IPS DF 6.9 (cell line): ENCODE data around the gene MAD2L2.

ENCODE experiments used
- DNase-seq: peaks from one replicate; pipeline ENCODE4 v3.0.0-alpha.2; 2013; ENCODE audit warnings: low read depth, low spot score
- H3K27ac ChIP-seq: one replicate; pipeline ENCODE4 v1.5.1; 2013; ENCODE audit warnings: low read length, control low read depth
- H3K27me3 ChIP-seq: 2 replicates; pipeline ENCODE4 v1.6.1; 2013; ENCODE audit warnings: mild to moderate bottlenecking, low read length; ENCODE audit not compliant: control insufficient read depth, insufficient read depth
- H3K36me3 ChIP-seq: 2 replicates; pipeline ENCODE4 v1.6.1; 2013; ENCODE audit warnings: low read length; ENCODE audit not compliant: control insufficient read depth, insufficient read depth
- H3K4me1 ChIP-seq: 2 replicates; pipeline ENCODE4 v1.6.1; 2013; ENCODE audit warnings: low read length; ENCODE audit not compliant: control insufficient read depth, insufficient read depth
- H3K4me3 ChIP-seq: 2 replicates; pipeline ENCODE4 v1.5.1; 2013; ENCODE audit warnings: mild to moderate bottlenecking, low read length
- H3K9me3 ChIP-seq: 2 replicates; pipeline ENCODE4 v1.6.1; 2013; ENCODE audit warnings: low read length, inconsistent platforms; ENCODE audit not compliant: control insufficient read depth, insufficient read depth
- WGBS: extraction: QIAGEN DNeasy Blood & Tissue Kit; methylation state at CpG from one replicate; pipeline ENCODE4 v1.1.7; 2013; ENCODE audit warnings: mixed read lengths, missing lambda C conversion rate; ENCODE audit not compliant: insufficient read length, insufficient coverage; 5-methylcytosine and 5-hydroxymethylcytosine counted together

The MAD2L2 gene

DNA sequence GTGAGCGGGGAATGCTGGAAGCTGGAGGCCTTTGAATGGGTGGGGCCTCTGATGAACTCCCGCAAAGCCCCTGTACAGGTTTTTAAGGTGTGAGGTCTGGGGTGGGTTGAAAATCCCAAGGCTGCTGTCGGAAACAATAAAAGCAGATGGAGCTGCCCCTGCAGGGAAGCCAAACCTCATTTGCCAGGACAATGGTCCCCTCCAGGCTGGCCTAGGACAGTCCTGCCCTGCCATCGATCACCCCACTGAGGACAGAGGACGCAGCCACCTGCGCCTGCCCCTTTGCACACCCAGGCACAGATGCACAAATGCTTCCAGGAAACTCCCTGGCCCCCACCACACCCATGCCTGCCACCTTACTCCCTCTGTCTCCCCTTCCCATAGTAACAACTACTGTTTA is 14.9 kb upstream of the MAD2L2 start:
- no peaks in the 10 kb centered on the region for H3K9me3 ChIP-seq
- no peak overlapping the region for H3K4me3 ChIP-seq
- H3K27ac ChIP-seq = no peak overlapping the region
- no peaks in the 10 kb centered on the region for H3K36me3 ChIP-seq
- no CpG with 5 or more reads among the region's 6 CpGs for WGBS
- H3K27me3 ChIP-seq = no peaks in the 10 kb centered on the region
- DNase-seq = no peak
- H3K4me1 ChIP-seq = peaks cover 16% of the 10 kb centered on the region

- WGBS = no CpG with 5 or more reads among the region's 5 CpGs
- H3K36me3 ChIP-seq = no peaks in the 10 kb centered on the region
- H3K4me3 ChIP-seq = no peak overlapping the region
- H3K4me1 ChIP-seq = peaks cover 14% of the 10 kb centered on the region
- no peak overlapping the region for H3K27ac ChIP-seq
- no peak for DNase-seq
- H3K9me3 ChIP-seq = no peaks in the 10 kb centered on the region
- no peaks in the 10 kb centered on the region for H3K27me3 ChIP-seq
These were observed 13.0 kb upstream of the MAD2L2 start for GRCh38 chr1:11693917-11694316.

DNA sequence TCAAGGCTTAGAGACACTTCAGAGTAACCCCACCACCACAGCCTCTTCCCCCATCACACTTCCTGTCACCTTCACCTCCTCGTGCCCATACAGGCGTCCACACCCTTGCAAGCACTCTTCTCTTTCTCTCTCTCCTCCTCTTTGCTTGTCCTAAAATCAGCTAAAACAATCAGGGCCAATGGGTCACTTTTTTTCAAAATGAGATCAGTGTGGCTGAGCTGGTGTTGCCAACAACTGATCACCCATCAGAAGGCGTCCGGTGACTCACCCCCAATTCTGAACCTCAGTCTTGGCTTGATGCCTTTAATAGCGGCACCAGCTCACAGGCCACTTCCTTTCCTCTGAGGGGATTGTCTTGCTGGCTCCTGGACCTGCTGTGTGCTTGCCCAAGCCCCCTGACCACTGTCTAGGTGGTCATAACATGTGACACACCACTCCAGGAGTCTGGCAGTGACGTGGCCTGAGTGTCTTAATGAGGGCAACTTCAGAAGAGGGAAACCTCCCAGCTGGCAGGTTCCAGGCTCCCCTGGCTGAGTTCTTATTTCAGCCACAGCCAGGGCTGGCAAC is 12.2 kb upstream of the MAD2L2 start:
- Histone ChIP-seq H3K27me3 (no peaks in the 10 kb centered on the region), H3K27ac (no peak overlapping the region), H3K4me3 (no peak overlapping the region), H3K36me3 (no peaks in the 10 kb centered on the region), H3K9me3 (no peaks in the 10 kb centered on the region), H3K4me1 (peaks cover 16% of the 10 kb centered on the region)
- WGBS = no CpG with 5 or more reads among the region's 6 CpGs
- DNase-seq = no peak

DNA sequence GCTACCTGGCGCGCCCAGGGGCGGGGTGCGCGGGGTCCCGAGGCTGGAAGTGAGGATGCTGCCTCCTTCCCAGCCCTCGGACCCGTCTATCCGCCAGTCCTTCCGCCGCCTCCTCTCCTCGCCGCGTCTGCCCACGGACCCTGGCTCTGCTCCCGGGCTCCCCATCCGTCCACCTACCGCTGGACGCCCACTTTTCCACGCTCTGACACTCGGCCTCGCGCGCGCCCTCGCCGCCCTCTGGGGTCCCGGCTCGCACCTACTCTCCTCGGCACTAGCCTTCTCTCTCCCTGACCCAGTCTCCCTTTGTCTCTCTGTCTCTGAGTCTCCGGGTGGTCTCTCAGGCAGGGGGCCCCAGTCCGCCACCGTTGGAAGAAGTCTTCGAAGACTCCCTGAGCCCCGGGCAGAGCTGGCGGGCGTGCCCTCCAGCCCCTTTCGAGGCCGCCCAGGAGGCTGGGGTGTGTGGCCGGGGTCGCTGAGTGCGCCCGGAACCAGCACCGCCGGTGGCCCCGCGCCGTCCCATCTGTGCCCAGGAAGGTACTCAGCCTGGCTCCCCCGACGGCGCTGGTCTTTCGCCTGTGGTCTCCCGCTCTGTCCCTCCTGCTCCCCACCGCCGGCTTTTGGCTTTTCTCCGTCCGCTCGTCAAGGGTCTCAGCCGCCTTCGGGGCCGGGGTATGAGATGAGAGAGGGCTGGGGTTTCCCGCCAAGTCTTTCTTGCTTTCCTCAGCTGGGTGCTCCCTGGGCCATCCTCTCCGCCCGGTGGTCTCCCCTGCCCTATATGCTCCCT is 11.2 kb upstream of the MAD2L2 start:
- Histone ChIP-seq H3K27me3 (no peaks in the 10 kb centered on the region), H3K4me3 (peak overlapping the region; percentile 98; the same call in 1 of the 2 replicates)
- WGBS = no CpG with 5 or more reads among the region's 64 CpGs

DNA sequence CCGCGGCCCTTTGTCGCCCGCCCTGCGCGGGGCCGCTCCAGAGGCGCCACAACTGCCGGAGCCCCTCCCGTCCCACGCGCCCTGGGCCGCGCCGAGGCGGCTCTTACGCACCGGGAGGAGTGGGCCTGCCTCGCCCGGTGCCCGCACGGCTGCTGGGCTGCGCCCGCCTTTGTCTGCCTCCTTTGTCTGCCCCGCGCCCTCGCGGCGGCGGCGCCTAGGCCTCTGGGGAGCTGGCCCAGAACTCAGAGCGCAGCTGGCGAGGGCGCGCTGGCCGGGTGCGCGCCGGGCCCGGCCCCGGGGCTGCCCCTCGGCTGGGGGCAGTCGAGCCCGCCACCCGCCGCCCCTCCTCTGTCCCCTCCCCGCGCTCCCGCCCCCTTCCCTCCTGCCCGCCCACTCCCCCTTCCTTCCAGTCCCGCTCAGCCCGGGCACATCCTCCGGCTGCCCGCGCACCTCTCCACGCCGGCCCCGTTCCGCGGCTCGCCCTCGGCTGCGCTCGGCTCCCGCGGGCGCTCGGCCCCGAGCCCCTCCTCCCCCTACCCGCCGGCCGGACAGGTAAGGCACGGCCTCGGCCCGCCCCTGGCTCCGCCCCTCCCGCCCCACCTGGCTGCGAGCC is 10.5 kb upstream of the MAD2L2 start, which contains the start of gene DRAXIN:
Gene DRAXIN (plus strand): TSS at position 409 of the 613 bp plus-strand sequence. CDS start 14,549 bp downstream, outside the sequence.
- Histone ChIP-seq H3K9me3 (no peaks in the 10 kb centered on the region), H3K4me3 (peak within 1 kb of the TSS; percentile 98), H3K36me3 (no peaks in the 10 kb centered on the region), H3K27ac (no peak within 1 kb of the TSS), H3K27me3 (no peaks in the 10 kb centered on the region), H3K4me1 (peaks cover 14% of the 10 kb centered on the region)
- DNase-seq = no peak
- no CpG with 5 or more reads among the region's 78 CpGs for WGBS

More for the DNA sequence above, 11.2 kb upstream of the MAD2L2 start:
- H3K36me3 ChIP-seq = no peaks in the 10 kb centered on the region
- no peak for DNase-seq
- peaks cover 14% of the 10 kb centered on the region for H3K4me1 ChIP-seq
- H3K27ac ChIP-seq = no peak overlapping the region
- no peaks in the 10 kb centered on the region for H3K9me3 ChIP-seq

DNA sequence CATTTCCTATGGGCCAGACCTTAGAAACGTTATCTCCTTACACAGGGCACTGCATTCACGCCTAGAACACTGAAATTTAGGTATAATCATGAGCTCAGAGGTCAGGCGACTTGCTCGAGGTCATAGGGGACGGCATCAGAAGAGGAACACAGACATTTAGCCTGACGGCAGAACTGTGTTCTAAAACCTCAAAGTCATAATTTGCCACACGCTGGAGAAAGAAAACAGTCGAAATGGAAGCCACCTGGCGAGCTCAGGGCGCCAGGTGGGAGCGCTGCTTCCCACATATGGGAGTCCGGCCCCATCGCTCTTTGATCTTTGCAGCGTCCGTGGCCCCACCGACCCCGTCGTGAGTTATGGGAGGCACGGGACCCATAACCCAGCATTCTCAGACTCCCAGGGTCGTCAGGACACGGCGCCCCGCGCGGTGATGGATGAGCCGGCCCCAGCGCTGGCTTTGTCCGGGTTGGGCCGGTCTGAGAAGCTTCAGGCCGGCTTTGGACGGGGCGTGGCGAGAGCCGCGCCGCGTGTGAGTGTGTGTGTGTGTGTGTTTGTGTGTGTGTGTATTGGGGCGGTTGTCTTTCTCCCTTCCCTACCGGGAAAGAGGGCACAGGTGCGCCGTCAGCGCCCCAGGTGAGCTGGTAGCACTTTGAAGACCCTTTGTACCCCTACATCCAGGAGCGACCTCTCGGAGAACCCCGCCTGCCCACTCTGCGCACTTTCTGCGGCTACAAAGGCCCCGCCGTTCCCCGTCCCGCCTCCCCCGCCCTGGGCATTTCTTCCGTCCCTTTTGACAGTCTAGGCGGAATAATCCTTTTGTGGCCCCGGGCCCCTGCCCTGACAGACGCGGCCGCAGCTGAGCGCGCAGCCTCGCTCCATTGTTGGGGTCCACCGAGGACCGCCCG is 9.7 kb upstream of the MAD2L2 start:
- H3K36me3 ChIP-seq = no peaks in the 10 kb centered on the region; the same call in 1 of the 2 replicates
- H3K27ac ChIP-seq = peak overlapping the region; percentile 49
- no CpG with 5 or more reads among the region's 64 CpGs for WGBS
- H3K4me1 ChIP-seq = peaks cover 13% of the 10 kb centered on the region
- peak overlapping the region; percentile 98 for H3K4me3 ChIP-seq
- no peaks in the 10 kb centered on the region for H3K27me3 ChIP-seq
- no peaks in the 10 kb centered on the region for H3K9me3 ChIP-seq
- no peak for DNase-seq

DNA sequence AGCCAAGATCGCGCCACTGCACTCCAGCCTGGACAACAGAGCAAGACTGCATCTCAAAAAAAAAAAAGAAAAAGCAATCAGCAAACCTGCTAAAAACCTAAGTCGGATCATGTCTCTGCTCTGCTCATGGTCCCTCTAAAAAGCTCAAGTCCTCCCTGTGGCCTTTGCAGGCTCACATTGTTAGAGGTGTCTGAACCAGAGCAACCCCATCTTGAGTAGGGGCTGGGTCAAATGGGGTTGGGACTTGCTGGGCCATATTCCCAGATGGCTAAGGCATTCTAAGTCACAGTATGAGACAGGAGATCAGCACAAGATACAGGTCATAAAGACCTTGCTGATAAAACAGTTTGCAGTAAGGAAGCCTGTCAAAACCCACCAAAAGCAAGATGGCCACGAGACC is 7.6 kb upstream of the MAD2L2 start:
- no peak overlapping the region for H3K27ac ChIP-seq
- H3K9me3 ChIP-seq = no peaks in the 10 kb centered on the region
- no peaks in the 10 kb centered on the region for H3K27me3 ChIP-seq
- H3K36me3 ChIP-seq = no peaks in the 10 kb centered on the region; the same call in 1 of the 2 replicates
- DNase-seq = no peak
- H3K4me1 ChIP-seq = peaks cover 8% of the 10 kb centered on the region
- WGBS = no CpG with 5 or more reads among the region's 4 CpGs
- no peak overlapping the region for H3K4me3 ChIP-seq

- WGBS = no CpG with 5 or more reads among the region's 7 CpGs
- Histone ChIP-seq H3K27ac (no peak overlapping the region), H3K36me3 (no peaks in the 10 kb centered on the region; the same call in 1 of the 2 replicates), H3K27me3 (no peaks in the 10 kb centered on the region), H3K9me3 (no peaks in the 10 kb centered on the region), H3K4me1 (peaks cover 11% of the 10 kb centered on the region), H3K4me3 (no peak overlapping the region)
- no peak for DNase-seq
These were observed 4.3 kb upstream of the MAD2L2 start for GRCh38 chr1:11685210-11685752.

DNA sequence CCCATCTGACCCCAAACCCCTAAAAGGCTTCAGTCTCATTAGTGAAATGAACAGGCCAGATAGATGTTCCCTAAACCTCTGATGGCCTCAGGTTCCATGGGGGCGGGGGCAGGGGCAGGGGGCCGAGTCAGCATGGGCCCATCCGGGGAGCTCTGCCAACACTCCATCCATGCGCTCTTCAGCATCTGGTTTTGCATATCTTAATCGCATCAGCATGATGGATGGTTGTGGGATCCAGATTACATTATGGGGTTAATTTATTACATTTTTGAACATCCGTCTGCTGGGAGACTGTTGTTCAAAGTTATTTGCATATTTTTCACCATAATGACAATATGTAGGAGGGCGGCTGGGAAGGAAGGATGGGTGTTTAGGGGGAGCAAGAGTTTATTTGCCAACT is 3.1 kb upstream of the MAD2L2 start:
- H3K27ac ChIP-seq = no peak overlapping the region
- H3K4me1 ChIP-seq = peaks cover 11% of the 10 kb centered on the region
- no peaks in the 10 kb centered on the region for H3K27me3 ChIP-seq
- H3K4me3 ChIP-seq = no peak overlapping the region
- DNase-seq = no peak
- H3K36me3 ChIP-seq = peaks cover 4% of the 10 kb centered on the region; the same call in 1 of the 2 replicates
- no peaks in the 10 kb centered on the region for H3K9me3 ChIP-seq
- WGBS = no CpG with 5 or more reads among the region's 7 CpGs
